Ecto neural progenitor cell (in vitro differentiated cells): ENCODE data around the gene S100A12.

Source experiments
- DNase-seq: peaks from one replicate; pipeline ENCODE4 v3.0.0-alpha.2; 2018; ENCODE audit warnings: low spot score

S100A12 gene

GRCh38 chr1:153368495-153368894 lies 6.9 kb downstream of the S100A12 start:
- no peak for DNase-seq

- DNase-seq, result no peak
These were observed 8.3 kb downstream of the S100A12 start for GRCh38 chr1:153367090-153367489.

- no peak for DNase-seq
These were observed 9.2 kb downstream of the S100A12 start for GRCh38 chr1:153366261-153366660.

DNA sequence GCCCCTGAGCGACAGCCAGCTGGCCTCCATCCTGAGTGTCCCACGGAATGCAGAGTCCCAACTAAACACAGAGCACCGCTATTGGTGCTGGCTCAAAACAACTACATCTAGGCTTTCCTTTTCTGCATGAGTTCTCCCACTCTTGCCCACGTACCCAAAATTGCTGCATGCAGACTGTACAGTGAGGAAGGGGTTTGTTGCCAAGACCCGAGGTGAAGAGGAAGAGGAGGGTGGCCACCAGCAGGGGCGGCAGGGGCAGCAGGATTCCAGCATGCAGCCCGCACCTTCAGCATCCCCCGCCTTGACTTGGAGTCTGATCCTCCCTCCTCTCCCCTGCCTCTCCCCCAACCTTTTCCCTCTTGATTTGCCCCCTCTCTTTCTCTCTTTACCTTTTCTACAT lies 9.7 kb downstream of the S100A12 start:
- DNase-seq, result no peak

GRCh38 chr1:153364766-153365666 lies 10.4 kb downstream of the S100A12 start:
- no peak for DNase-seq

GRCh38 chr1:153364156-153364555 lies 11.3 kb downstream of the S100A12 start:
- DNase-seq, result no peak

GRCh38 chr1:153363641-153364040 lies 11.8 kb downstream of the S100A12 start:
- no peak for DNase-seq

- DNase-seq, result no peak
These were observed 13.1 kb downstream of the S100A12 start for GRCh38 chr1:153362187-153362775.

DNA sequence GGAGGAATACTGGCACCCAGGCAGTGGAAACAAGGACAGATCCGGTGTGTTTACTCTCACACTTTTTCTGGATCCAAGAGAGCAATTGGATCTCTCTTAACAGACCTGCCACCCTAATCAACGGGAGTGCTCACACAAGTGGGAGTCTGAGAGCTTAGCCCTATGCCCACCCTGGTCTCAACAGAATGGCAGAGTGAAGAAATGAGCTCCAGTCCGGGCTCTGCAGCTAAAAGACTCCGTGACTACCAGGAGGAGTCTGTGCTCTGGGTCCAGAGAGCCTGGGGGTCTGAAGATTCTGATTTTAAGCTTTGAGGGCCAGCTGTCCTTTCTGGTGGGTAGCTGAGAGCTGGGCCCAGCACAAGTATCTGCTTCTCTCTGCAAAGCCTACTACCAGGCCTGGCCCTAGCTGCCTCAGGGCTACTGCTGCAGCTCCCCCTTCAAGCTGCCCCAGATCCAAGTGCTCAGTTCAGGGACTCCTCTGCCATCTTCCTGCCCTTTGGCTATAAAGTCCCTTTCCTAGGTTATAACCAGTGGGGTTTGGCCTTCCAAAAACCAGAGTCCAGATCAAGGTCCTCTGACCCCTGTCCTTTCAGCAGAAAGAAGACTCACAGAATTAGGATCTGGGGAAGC lies 13.8 kb downstream of the S100A12 start:
- DNase-seq, result no peak

DNA sequence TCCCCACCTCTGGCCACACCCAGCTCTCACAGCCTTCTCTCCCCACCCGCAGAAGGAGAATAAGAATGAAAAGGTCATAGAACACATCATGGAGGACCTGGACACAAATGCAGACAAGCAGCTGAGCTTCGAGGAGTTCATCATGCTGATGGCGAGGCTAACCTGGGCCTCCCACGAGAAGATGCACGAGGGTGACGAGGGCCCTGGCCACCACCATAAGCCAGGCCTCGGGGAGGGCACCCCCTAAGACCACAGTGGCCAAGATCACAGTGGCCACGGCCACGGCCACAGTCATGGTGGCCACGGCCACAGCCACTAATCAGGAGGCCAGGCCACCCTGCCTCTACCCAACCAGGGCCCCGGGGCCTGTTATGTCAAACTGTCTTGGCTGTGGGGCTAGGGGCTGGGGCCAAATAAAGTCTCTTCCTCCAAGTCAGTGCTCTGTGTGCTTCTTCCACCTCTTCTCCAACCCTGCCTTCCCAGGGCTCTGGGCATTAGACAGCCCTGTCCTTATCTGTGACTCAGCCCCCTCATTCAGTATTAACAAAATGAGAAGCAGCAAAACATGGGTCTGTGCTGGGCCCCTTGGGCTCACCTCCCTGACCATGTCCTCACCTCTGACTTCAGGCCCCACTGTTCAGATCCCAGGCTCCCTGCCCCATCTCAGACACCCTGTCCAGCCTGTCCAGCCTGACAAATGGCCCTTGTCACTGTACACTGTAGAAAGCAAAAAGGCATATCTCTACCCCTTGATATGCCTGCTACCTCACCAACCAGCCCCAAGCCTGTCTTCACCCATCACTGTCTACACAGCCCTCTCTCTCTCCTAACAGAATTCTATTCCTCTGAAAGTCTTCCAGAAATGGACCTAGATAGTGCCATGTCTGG lies 14.6 kb downstream of the S100A12 start:
- no peak for DNase-seq

GRCh38 chr1:153360190-153360589 lies 15.2 kb downstream of the S100A12 start:
- DNase-seq, result no peak

GRCh38 chr1:153359241-153359640 lies 16.2 kb downstream of the S100A12 start:
- DNase-seq, result peak; percentile 31

DNA sequence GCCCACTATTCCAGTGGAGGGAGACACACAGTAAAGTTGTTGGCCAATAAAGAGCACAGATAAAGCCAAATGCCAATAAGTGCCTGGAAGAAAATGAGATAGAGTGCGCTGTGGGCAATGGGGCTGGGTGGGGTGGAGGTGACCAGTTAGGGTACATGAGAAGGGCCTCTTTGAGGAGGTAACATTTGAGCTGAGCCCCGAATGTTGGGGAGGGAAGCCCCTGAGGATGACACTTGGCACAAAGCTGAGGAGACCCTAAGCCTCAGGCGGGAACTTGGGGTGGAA lies 16.8 kb downstream of the S100A12 start:
- no peak for DNase-seq

DNA sequence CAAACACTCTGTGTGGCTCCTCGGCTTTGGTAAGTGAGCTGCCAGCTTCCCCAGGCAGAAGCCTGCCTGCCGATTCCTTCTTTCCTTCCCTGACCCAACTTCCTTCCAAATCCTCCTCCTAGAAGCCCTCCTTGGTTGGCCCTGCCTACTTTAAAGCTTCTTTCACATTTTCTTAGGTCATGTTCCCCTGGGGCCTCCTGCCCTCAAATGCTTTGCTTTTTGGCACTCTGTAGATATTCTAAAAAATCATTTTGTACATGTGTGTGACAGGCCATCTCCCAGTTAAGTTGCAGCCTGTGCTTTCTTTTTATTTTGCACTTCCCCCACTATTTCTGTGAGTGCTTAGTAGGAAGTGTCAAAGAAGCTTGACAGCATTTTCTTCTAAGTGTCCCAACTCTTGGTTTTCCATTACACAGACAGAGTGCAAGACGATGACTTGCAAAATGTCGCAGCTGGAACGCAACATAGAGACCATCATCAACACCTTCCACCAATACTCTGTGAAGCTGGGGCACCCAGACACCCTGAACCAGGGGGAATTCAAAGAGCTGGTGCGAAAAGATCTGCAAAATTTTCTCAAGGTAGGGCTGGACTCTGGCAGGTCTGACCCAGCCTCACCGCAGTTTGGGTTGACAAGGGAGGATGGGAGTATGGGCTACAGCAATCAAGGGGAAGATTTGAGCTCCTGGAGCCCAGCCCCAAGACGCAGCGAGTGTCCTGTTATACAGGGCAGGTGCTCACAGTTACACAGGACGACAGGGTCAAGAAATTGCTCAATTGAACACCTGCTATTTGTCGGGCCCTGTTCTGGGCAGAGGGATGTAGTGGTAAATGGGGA lies 17.3 kb downstream of the S100A12 start, which contains the start of gene S100A9:
Gene S100A9 (plus strand): TSS at position 2 of the 838 bp plus-strand sequence. CDS start 430 bp downstream, at position 432.
- peak; percentile 35 for DNase-seq

DNA sequence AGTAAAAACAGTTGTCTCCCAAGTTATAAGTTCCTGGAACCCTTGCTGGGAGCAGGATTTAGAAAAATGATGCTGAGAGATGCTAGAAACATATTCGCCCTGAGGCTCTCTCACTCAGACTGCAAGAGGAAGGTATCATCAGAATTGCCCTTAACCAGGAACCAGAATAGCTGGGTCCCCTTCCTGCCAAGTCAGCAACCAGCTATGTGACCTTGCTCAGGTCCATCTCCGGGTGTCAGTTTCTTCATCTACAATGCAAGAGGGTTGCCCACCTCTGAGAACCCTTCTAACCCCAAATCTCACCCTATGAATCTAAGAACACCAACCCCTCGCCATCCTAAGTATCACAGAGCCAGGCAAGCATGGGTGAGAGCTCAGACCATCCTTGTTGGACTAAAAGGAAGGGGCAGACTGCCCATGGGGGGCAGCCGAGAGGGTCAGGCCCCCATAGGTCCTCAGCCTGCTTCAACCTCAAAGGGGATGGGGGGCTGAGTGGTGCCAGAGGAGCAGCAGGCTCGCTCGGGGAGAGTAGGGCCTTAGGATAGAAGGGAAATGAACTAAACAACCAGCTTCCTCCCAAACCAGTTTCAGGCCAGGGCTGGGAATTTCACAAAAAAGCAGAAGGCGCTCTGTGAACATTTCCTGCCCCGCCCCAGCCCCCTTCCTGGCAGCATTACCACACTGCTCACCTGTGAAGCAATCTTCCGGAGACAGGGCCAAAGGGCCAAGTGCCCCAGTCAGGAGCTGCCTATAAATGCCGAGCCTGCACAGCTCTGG lies 18.2 kb downstream of the S100A12 start:
- peak; percentile 16 for DNase-seq

DNA sequence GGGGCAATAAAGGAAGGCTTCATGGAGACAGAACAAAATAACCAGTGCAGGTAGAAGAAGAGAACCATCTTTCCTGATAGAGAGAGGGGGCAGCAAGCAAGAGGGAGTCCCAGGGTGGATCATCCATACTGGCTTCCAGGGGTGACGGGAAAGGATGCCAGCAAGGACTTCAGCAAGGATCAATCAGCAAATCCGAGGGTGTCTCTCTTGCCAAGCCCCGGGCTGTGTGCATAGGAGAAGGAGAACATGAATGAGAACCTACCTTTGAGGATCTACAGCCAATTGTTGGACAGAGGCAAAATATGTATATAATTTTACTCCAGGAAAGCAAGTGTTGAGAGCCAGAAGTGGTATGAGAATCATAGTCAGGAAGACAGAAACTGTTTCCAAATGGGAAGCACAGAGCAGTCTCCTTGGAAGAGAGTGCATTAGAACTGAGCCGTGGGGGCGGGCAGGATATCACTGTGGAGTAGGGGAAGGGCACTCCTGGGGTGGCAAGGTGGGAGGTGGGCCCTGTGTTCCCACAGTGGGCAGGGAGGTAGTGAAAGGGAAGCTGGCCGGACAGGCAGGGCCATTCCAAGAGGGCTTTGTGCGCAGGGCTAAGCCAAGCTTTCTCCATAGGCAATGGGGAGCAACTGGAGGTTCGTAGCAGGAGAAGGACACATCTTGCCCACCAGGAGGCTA lies 18.9 kb downstream of the S100A12 start:
- peak; percentile 23 for DNase-seq

DNA sequence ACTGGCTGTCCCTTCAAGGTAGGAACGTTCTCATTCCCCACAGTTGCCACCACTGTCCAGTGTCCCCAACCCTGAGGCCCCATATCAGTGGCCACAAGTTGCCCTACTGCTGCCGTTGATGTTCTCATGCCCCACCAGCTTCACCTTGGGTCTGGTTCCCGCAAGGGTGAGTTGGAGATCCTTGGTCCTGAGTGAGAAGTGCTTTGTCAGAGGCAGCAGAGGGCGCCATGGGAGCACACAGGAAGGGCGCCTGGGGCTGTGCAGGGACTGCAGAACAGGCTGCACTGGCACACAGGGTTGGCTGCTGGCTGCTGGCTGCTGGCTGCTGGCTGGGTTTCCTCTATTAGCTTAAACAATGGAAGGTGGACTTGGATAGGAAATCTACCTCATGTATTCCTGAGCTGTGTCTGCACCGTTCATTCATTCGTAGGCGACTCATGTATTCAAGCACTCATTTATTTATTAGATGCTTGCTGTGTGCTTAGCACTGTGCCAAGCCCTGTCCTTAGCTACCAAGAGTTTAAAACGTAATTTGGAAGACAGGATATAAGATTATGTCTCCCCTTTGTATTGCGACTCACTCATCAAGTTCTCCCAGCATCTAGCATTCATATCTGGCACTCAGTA lies 19.9 kb downstream of the S100A12 start:
- DNase-seq, result peak; percentile 65

GRCh38 chr1:153354515-153355193 lies 20.8 kb downstream of the S100A12 start:
- no peak for DNase-seq
